Measurements from ENCODE around the gene FHAD1. TPM values are rescaled to one million over a fixed set of nuclear protein-coding genes. Genes with fewer than 3 reads are reported as not detected.

The FHAD1 gene
- total and polyA plus RNA-seq, 10 of the 15 experiments (the other 5 are each of a cell fraction or from before 2014, with no cell fraction given) = 0.09 to 1.0 (median 0.32) TPM; not detected in 2

DNA sequence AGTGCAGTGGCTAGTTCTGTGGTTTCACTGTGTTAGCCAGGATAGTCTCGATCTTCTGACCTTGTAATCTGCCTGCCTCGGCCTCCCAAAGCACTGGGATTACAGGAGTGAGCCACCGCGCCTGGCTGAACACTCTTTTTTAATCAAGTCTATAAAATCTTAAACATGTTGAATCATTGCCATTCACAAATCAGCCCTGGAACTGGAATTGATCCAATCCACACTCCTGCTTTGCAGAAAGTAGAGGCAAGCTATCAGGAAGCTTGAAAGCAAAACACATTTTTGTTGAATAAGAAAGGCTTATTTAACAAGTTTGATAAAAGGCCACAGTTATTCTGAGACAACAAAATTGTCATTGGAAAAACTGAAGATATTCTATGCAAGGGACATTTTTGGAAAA, 144.3 kb downstream of the FHAD1 start:
- no peak for ATAC-seq
- no peak for DNase-seq (ENCODE audit: low read depth, low spot score)
- no peak overlapping the region for H2AFZ ChIP-seq (ENCODE audit: control insufficient read depth, low read depth, low read length)
- no peak overlapping the region for H3K27ac ChIP-seq (ENCODE audit: control insufficient read depth, insufficient read depth)
- H3K79me2 ChIP-seq (ENCODE audit: control insufficient read depth, insufficient read depth, low read length) = no peaks in the 10 kb centered on the region
- in situ Hi-C loops (cut with MboI) = no loop called here
- no peaks in the 10 kb centered on the region for H4K20me1 ChIP-seq (ENCODE audit: control insufficient read depth, insufficient read depth)
- no peak overlapping the region for H3K4me3 ChIP-seq
- no peak overlapping the region for H3K9ac ChIP-seq (ENCODE audit: control insufficient read depth, insufficient read depth, low read length)
- H3K9me3 ChIP-seq (replicated peaks; ENCODE audit: control insufficient read depth, insufficient read depth, low read length) = no peaks in the 10 kb centered on the region
- intact Hi-C loops (cut with micrococcal nuclease; ENCODE audit: unreplicated experiment) = no loop called here
- no peaks in the 10 kb centered on the region for H3K36me3 ChIP-seq (ENCODE audit: control insufficient read depth in 2 of 2, insufficient read depth in 2 of 2, low read length in 1 of 2)
- SMC1A ChIA-PET (ENCODE audit: uncharacterized antibody, unreplicated experiment) = no interaction called here
- WGBS (ENCODE audit: insufficient coverage, insufficient replicate concordance, low lambda C conversion rate, missing lambda C conversion rate) = 42% methylated on average over 4 of the region's 4 CpGs
- no TSS peak for BruUV-seq (replicated peaks)
- RAD21 ChIA-PET (ENCODE audit: unreplicated experiment) = no interaction called here
- CTCF ChIA-PET = interaction anchor here (1.6 to 1.9 kb wide), 2 partner anchors 39 to 68 kb away, joined by 4 to 5 read pairs; no protein-coding TSS in a partner anchor
- POLR2A ChIA-PET = no interaction called here
- peaks cover 3% of the 10 kb centered on the region for H3K4me1 ChIP-seq (ENCODE audit: control insufficient read depth, insufficient read depth, low read length)
- no peak for FAIRE-seq
- H3K27me3 ChIP-seq (replicated peaks in 1 of 2; ENCODE audit: control insufficient read depth in 2 of 2, insufficient read depth in 2 of 2, low read length in 1 of 2) = no peaks in the 10 kb centered on the region
- no peak for TF ChIP-seq ZNF622 (IDR thresholded peaks at IDR 0.05)
- no peak for TF ChIP-seq IRF4 (IDR thresholded peaks at IDR 0.05; ENCODE audit: low read depth, low read length)
- TF ChIP-seq TBL1XR1 (IDR thresholded peaks at IDR 0.05; ENCODE audit: low read depth, low read length) = no peak
- TF ChIP-seq, protein P1, sequence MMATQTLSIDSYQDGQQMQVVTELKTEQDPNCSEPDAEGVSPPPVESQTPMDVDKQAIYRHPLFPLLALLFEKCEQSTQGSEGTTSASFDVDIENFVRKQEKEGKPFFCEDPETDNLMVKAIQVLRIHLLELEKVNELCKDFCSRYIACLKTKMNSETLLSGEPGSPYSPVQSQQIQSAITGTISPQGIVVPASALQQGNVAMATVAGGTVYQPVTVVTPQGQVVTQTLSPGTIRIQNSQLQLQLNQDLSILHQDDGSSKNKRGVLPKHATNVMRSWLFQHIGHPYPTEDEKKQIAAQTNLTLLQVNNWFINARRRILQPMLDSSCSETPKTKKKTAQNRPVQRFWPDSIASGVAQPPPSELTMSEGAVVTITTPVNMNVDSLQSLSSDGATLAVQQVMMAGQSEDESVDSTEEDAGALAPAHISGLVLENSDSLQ (IDR thresholded peaks at IDR 0.05) = no peak
- no peak for TF ChIP-seq RB1 (IDR thresholded peaks at IDR 0.05; ENCODE audit: borderline replicate concordance)
- TF ChIP-seq, protein P2, sequence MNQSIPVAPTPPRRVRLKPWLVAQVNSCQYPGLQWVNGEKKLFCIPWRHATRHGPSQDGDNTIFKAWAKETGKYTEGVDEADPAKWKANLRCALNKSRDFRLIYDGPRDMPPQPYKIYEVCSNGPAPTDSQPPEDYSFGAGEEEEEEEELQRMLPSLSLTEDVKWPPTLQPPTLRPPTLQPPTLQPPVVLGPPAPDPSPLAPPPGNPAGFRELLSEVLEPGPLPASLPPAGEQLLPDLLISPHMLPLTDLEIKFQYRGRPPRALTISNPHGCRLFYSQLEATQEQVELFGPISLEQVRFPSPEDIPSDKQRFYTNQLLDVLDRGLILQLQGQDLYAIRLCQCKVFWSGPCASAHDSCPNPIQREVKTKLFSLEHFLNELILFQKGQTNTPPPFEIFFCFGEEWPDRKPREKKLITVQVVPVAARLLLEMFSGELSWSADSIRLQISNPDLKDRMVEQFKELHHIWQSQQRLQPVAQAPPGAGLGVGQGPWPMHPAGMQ (IDR thresholded peaks at IDR 0.05; ENCODE audit: borderline replicate concordance) = no peak
- no peak for TF ChIP-seq YY1 (IDR thresholded peaks at IDR 0.05; ENCODE audit: low read depth, low read length)
- TF ChIP-seq ZNF274 (IDR thresholded peaks at IDR 0.05; ENCODE audit: insufficient read depth, insufficient read length) = no peak
- TF ChIP-seq POU2F2 (IDR thresholded peaks at IDR 0.05; ENCODE audit: borderline replicate concordance, low read depth, low read length) = no peak
- no peak overlapping the region for H3K4me2 ChIP-seq (ENCODE audit: control insufficient read depth, insufficient read depth)
